GM18517 (cell line): ENCODE data around the gene NKX6-1.

Experiments used
- ATAC-seq: cut with Tn5 transposase; IDR thresholded peaks from one replicate; pipeline ENCODE4 v1.9.1; 2021; ENCODE audit warnings: mild to moderate bottlenecking, moderate library complexity; ENCODE audit not compliant: unreplicated experiment

Gene NKX6-1

DNA sequence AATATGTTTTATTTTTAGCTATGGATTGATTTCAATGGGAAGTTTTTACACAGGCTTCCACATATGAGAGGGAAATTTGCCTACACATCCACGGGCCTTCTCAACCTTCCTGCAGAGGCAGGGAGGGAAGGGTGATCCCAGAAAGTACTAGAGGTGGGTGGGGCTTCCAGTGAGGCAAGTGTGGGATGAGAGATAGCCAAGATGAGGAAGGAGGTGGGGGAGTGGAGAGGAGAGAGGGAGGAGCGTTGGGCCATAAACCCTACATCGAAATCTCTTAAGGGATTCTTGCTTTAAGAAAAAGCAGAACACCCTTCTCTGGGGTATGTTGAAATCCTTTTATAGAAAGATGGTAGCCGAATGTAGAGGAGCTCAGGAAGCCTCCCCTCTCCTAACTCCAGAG, 19.0 kb downstream of the NKX6-1 start:
- no peak for ATAC-seq

DNA sequence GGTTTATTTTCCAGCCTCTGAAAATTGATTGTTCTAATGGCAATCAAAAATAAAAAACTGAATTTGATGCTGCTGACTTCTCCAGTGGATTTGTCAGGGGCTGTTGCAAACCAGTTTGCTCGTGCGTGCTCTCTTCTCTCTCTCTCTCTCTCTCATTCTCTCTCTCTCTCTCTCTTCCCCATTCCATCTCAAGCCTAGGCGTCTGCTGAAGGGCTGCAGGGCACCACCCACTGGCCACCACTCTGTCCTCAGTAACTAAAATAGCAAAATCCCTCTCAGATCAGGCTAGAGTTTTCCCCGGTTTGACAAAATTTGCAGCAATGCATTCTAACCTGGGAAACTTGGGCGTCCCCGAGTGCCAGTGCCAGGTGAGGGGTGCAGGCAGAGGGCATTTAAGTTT, 19.4 kb downstream of the NKX6-1 start:
- no peak for ATAC-seq

- no peak for ATAC-seq
Measured at GRCh38 chr4:84477738-84478137, 21.4 kb downstream of the NKX6-1 start.

DNA sequence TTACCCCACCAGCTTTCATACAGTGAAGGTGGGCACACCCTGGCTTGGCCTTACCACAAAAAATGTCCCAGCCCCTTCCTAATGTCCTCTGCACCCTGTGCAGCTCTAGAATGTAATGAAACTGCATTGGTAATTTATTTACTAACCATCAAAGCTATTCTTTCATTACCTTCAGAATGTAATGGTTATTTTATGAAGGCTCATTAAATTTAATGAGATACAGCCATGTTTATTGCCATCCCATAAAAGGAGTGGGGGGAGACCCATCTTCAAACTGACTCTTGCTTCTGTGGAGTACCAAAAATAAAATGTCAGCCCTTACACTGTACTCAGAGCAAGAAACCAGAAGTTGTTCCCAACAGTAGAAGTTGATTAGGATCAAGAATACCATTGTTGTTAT, 25.0 kb downstream of the NKX6-1 start:
- no peak for ATAC-seq

- ATAC-seq: no peak
Measured at GRCh38 chr4:84472154-84472553, 26.9 kb downstream of the NKX6-1 start.

DNA sequence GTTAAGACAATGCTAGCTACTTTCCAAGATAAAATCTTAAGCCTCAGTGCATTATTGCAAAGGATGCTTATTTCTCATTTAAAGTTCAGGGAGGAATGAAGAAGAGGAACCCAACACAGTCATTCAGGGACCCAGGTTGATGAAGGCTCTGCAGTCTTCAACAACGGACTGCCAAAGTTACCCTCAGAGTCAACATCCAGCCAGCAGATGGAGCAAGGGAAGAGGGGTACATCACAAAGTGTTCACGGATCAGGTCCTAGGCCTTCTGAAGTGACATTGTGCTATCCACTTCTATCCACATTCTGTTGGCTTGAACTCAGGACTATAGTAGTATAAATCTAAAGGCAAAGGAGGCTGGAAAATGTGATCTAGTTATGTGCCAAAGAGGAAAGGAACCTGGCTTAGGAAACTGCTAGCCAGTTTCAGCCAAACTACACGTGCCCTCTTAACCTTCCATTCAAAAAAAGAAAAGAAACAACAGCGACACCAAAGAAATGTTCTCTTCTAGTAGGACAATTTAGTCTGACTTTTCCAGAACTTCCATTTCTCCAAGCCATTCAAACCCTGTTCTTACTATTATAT, 28.8 kb downstream of the NKX6-1 start:
- ATAC-seq: no peak

GRCh38 chr4:84467601-84468000, 31.5 kb downstream of the NKX6-1 start:
- ATAC-seq: no peak

GRCh38 chr4:84459783-84460182, 39.3 kb downstream of the NKX6-1 start:
- ATAC-seq: no peak

- ATAC-seq: no peak
Measured at GRCh38 chr4:84456157-84456556, 42.9 kb downstream of the NKX6-1 start.

- no peak for ATAC-seq
Measured at GRCh38 chr4:84455697-84456096, 43.4 kb downstream of the NKX6-1 start.

DNA sequence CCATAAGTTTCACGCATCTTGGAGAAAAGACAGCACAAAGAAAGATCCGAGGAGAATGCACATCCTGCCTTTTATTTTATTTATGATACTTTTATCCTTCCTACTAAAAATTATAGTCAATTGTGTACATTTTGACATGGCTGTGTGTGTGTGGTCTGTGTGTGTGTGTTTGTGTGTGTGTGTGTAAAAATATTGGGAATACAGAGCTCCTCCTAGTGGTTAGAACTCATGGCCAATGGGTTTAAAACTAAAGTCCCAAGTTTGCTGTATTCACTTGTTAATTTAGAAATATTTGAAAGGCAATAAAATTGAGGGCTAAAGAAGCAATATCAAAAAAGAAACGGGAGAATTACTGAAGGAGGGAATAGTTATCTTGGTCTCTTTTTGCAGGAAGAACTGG, 47.5 kb downstream of the NKX6-1 start:
- ATAC-seq: no peak

DNA sequence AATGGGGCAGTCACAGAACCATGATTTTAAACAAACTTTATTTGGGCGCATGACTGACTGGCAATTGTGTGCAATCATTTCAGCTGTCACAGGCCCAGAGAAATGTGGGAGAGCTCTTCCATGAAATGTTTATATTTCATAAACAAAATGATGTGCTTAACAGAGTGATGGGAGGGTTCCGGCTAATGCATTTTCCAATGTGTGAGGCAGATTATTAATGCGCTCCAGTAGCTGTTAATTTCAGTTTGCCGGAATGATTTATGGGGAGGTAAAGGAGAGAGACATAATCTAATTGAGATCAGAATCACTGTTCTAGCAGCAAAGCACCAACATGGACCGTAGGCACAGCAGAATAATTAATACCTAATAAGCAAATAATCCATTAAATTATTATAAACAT, 55.6 kb downstream of the NKX6-1 start:
- no peak for ATAC-seq

DNA sequence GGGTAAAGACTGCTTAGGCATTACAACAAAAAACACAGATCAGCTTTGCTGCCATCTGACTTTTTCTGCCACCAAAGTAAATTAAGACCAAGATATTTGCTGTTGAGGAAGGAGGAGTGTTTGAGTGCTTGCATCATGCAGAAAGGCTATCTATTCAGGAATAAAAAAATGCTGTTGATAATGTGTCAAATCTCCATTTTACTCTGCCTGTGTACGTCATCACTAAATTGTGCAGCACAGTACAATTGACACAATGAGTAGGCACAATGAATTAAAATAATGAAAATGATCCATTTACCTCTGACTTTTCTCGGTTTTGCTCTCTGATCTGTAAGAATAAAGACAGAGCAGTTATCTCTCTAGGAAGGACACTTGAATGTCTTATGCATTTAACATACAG, 56.3 kb downstream of the NKX6-1 start:
- no peak for ATAC-seq
